Measurements from ENCODE around the gene GLYATL3. TPM values are rescaled to one million over a fixed set of nuclear protein-coding genes. Genes with fewer than 3 reads are reported as not detected.

The GLYATL3 gene
- total RNA-seq, 1 donor from 2014 or later, result not detected

DNA sequence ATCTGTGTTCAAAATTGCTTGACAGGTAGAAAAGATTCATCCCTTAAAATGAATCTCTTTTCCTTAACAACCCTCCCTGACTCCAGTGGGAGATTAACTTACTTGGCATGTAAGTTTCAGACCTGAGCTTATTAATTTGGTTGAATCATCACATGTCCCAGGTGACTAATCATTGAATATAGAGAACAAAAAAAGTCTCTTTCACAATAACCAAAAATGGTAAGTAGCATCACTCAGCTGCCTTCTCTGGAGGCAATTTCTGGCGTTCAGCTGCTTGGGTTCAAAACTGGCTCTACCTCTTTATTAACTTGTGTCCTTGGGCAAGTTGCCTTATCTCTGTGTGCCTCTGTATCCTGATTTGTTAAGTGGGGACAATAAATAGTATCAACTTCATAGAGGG lies 53.7 kb downstream of the GLYATL3 start:
- POLR2A ChIA-PET, result no interaction called here
- no peaks in the 10 kb centered on the region for H3K9me3 Mint-ChIP-seq
- ATAC-seq (ENCODE audit: low read depth) (no peak), DNase-seq (no peak)
- no peak overlapping the region for H3K4me3 Mint-ChIP-seq
- TF ChIP-seq, protein P1, sequence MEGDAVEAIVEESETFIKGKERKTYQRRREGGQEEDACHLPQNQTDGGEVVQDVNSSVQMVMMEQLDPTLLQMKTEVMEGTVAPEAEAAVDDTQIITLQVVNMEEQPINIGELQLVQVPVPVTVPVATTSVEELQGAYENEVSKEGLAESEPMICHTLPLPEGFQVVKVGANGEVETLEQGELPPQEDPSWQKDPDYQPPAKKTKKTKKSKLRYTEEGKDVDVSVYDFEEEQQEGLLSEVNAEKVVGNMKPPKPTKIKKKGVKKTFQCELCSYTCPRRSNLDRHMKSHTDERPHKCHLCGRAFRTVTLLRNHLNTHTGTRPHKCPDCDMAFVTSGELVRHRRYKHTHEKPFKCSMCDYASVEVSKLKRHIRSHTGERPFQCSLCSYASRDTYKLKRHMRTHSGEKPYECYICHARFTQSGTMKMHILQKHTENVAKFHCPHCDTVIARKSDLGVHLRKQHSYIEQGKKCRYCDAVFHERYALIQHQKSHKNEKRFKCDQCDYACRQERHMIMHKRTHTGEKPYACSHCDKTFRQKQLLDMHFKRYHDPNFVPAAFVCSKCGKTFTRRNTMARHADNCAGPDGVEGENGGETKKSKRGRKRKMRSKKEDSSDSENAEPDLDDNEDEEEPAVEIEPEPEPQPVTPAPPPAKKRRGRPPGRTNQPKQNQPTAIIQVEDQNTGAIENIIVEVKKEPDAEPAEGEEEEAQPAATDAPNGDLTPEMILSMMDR (IDR thresholded peaks at IDR 0.05), result no peak
- CTCF ChIA-PET, result interaction anchor here (0.7 kb wide), 1 partner anchor 21 kb away, joined by 4 read pairs; no protein-coding TSS in a partner anchor
- peaks cover 19% of the 10 kb centered on the region for H3K4me1 Mint-ChIP-seq
- H3K27ac Mint-ChIP-seq, result no peak overlapping the region
- H3K27me3 Mint-ChIP-seq, result peaks cover 34% of the 10 kb centered on the region
- intact Hi-C loops (cut with micrococcal nuclease), result no loop called here
- H3K36me3 Mint-ChIP-seq (ENCODE audit: low read depth), result no peaks in the 10 kb centered on the region

DNA sequence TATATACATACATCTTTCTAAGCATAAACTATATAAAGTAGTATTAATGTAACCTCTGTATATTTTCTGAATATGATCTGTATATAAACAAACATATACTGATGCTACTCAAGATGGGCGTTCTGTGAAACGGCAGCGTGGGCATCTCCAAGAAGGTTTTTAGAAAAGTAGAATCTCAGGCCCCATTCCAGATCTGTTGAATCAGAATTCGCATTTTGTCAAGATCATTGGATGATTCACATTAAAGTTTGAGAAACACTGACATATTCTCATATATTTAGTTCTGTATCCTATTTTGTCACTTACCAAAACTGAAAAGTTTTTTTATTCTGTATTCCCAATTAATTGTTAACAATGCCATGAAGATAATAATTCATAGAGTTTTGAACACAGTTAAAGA lies 56.2 kb downstream of the GLYATL3 start:
- Mint-ChIP-seq H3K4me1 (peaks cover 12% of the 10 kb centered on the region), H3K27me3 (peaks cover 20% of the 10 kb centered on the region), H3K27ac (no peak overlapping the region), H3K9me3 (no peaks in the 10 kb centered on the region), H3K4me3 (no peak overlapping the region), H3K36me3 (ENCODE audit: low read depth) (no peaks in the 10 kb centered on the region)
- no peak for ATAC-seq (ENCODE audit: low read depth)
- DNase-seq, result no peak
- TF ChIP-seq, protein P1 (IDR thresholded peaks at IDR 0.05), result no peak
- POLR2A ChIA-PET, result no interaction called here
- CTCF ChIA-PET, result no interaction called here
- intact Hi-C loops (cut with micrococcal nuclease), result no loop called here

DNA sequence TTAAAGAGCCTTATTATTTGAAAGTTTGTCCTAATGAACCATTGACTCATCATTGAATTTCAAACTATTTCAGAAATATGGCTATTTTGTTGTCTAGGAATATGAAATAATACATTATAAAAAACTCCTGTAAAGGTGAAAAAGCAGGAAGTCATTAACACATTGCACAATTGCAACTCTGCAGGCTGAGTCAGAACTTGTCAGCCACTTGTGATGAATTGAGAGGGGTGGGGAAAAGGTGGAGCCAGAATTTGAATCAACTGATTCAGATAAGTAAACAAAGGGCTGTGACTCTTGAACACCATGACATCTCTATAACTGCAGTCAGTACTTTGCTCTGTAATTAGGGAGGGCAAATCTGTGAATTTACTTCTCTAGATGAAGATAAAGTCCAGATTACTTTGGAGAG lies 56.7 kb downstream of the GLYATL3 start:
- no peaks in the 10 kb centered on the region for H3K36me3 Mint-ChIP-seq (ENCODE audit: low read depth)
- no peaks in the 10 kb centered on the region for H3K9me3 Mint-ChIP-seq
- DNase-seq (no peak), ATAC-seq (ENCODE audit: low read depth) (no peak)
- POLR2A ChIA-PET, result no interaction called here
- CTCF ChIA-PET, result no interaction called here
- H3K4me3 Mint-ChIP-seq, result no peak overlapping the region
- intact Hi-C loops (cut with micrococcal nuclease), result no loop called here
- H3K27me3 Mint-ChIP-seq, result peaks cover 17% of the 10 kb centered on the region
- peaks cover 7% of the 10 kb centered on the region for H3K4me1 Mint-ChIP-seq
- TF ChIP-seq, protein P1 (IDR thresholded peaks at IDR 0.05), result no peak
- H3K27ac Mint-ChIP-seq, result no peak overlapping the region

DNA sequence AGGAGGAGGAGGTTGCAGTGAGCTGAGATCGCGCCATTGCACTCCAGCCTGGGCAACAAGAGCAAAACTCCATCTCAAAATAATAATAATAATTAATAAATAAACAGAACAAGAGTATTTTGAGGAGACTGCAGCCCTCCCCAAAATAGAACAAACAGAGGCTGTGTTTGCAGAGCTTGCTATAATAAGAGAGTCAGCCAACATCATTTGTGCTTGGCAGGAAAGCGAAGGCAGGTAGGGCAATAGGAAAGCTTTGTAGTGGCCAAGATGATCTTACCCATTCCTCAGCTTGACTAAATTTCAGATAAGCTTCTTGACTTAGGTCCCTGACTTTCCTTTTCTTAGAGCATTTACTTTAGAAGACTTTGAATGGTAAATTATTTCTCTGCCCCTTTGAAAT lies 57.5 kb downstream of the GLYATL3 start:
- no peak for ATAC-seq (ENCODE audit: low read depth)
- no peaks in the 10 kb centered on the region for H3K9me3 Mint-ChIP-seq
- H3K27ac Mint-ChIP-seq, result no peak overlapping the region
- no peak overlapping the region for H3K4me3 Mint-ChIP-seq
- TF ChIP-seq, protein P1 (IDR thresholded peaks at IDR 0.05), result no peak
- no peaks in the 10 kb centered on the region for H3K36me3 Mint-ChIP-seq (ENCODE audit: low read depth)
- intact Hi-C loops (cut with micrococcal nuclease), result no loop called here
- DNase-seq, result no peak
- H3K27me3 Mint-ChIP-seq, result peaks cover 12% of the 10 kb centered on the region
- CTCF ChIA-PET, result no interaction called here
- POLR2A ChIA-PET, result no interaction called here
- H3K4me1 Mint-ChIP-seq, result peaks cover 2% of the 10 kb centered on the region

DNA sequence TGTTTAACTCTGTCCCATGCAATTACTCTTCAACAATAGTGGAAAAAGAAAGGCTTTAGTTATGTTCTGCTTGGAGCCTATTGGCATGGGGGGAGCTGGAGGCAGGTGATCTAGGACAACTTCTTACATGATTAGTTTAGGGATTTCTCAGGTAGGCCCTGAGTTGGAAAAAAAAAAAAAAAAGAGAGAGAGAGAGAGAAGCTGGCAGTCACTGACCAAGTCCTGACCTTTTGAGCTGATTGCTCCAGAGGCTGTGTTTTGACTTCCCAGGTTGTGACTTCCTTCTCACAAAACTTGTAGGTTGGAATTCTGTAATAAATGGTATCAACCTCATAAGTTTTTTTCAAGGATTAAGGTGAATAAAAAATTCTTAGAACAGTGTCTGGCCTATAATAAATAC lies 58.5 kb downstream of the GLYATL3 start:
- Mint-ChIP-seq H3K27me3 (peaks cover 6% of the 10 kb centered on the region), H3K4me1 (no peaks in the 10 kb centered on the region), H3K27ac (no peak overlapping the region), H3K36me3 (ENCODE audit: low read depth) (no peaks in the 10 kb centered on the region), H3K9me3 (no peaks in the 10 kb centered on the region), H3K4me3 (no peak overlapping the region)
- TF ChIP-seq, protein P1 (IDR thresholded peaks at IDR 0.05), result no peak
- ChIA-PET POLR2A (no interaction called here), CTCF (no interaction called here)
- DNase-seq (no peak), ATAC-seq (ENCODE audit: low read depth) (no peak)
- intact Hi-C loops (cut with micrococcal nuclease), result no loop called here

All from activated B cell treated with CpG ODN at 0.5 μM for 24 hours (primary cell).